ENCODE measurements around the gene PODNL1.
"Not testable (repeated sequence)": the region's sequence is repeated elsewhere in the genome, so short reads cannot be mapped to it uniquely, and the experiment has no call there.

PODNL1 gene

GRCh38 chr19:13975870-13976269 lies 37.7 kb upstream of the PODNL1 start:
- no peak overlapping the region for H3K27ac ChIP-seq

GRCh38 chr19:13974073-13974472 lies 35.9 kb upstream of the PODNL1 start:
- Histone ChIP-seq H3K4me3 (no peak overlapping the region), H3K27ac (no peak overlapping the region)

More at GRCh38 chr19:13975870-13976269, 37.7 kb upstream of the PODNL1 start:
- H3K4me3 ChIP-seq, result no peak overlapping the region

DNA sequence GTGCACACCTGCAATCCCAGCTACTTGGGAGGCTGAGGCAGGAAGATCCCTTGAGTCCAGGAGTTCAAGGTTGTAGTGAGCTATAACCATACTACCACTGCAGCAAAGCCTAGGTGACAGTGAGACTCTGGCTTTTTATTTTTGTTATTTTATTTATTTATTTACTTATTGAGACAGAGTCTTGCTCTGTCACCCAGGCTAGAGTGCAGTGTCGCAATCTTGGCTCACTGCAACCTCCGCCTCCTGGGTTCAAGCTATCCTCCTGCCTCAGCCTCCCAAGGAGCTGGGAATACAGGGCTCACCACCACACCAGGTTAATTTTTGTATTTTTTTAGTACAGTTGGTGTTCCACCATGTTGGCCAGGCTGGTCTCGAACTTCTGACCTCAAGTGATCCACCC lies 35.3 kb upstream of the PODNL1 start:
- H3K27ac ChIP-seq, H3K4me3 ChIP-seq: not testable (repeated sequence)

DNA sequence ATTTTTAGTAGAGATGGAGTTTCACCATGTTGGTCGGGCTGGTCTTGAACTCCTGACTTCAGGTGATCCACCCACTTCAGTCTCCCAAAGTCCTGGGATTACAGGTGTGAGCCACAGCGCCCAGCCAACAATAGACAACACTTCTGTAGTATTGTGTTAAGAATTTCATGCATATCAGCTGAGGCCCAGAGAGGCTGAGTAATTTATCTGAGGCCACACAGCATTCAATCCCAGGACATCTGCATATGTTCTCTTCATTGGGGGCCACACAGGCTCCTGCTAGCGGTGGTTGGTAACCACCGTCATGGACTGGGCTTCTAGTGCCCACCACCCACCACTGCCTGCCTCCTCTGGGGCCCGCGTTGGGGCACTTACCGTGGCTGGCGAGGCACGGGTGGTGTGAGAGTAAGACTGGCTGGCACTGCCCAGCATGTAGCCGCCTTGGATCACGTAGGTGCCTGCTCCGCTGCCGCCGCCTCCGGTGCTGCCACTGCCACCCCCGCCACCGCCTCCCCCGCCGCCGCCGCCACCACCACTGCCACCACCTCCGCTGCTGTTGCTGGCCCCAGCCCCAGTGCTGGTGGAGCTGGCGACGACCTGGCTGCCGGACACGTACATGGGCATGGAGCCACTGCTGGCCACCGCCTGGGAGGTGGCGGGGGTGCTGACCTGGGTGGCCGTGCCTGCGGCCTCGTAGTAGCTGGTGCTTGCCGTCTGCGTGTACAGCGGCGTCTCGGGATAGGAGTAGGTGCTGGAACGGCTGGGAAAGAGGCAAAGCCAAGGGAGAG lies 34.3 kb upstream of the PODNL1 start:
- no peak overlapping the region for H3K27ac ChIP-seq

GRCh38 chr19:13971868-13972267 lies 33.7 kb upstream of the PODNL1 start:
- H3K4me3 ChIP-seq, H3K27ac ChIP-seq: not testable (repeated sequence)

More for the DNA sequence above, 34.3 kb upstream of the PODNL1 start:
- H3K4me3 ChIP-seq, result no peak overlapping the region

GRCh38 chr19:13969897-13970296 lies 31.7 kb upstream of the PODNL1 start:
- Histone ChIP-seq H3K4me3 (no peak overlapping the region), H3K27ac (no peak overlapping the region)

DNA sequence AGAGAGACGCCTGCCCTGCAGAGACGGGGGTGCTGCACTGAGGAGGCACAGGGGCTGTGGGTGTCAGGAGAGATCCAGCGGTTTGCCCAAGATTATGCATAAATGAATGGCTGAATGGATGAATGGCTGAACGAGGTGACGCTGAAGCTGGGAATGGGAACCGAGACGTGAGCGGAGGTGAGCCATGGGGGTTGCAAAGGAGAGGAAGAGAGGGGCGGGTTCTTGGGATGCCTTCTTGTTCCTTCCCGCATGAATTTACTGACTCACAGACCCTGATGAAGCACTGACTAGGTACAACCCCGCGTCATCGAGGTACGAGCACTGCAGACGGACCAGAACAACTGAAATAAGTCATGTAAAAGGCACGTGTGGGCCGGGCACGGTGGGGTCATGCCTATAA lies 30.8 kb upstream of the PODNL1 start:
- Histone ChIP-seq H3K27ac (no peak overlapping the region), H3K4me3 (no peak overlapping the region)

DNA sequence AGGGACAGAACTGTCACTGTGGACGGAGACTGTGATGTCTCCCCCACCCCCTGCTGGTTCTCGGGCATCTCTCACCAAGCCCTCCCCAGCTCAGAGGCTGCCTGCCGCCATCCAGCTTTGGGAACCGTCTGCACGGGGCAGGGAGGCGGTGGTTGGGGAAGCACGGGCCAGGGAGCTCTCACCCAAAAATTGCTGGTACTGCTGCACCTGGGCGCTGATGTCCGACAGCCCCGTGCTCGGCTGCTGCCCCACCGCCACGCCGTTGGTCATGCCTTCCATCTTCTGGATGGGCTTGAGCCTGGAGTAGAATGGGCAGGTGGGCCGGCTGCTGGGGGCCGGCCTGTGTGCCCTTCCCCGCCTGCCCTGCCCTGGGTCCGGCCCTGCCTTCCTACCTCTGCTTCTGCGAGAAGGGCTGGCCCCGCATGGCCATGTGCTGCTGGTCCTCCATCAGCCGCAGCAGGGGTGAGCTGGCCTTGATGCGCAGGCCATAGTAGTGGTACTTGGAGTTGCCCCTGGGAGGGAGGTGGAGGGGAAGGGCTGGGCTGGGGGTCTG lies 30.2 kb upstream of the PODNL1 start:
- Histone ChIP-seq H3K4me3 (no peak overlapping the region), H3K27ac (no peak overlapping the region)

GRCh38 chr19:13967206-13967605 lies 29.0 kb upstream of the PODNL1 start:
- not testable (repeated sequence) for H3K4me3 ChIP-seq

DNA sequence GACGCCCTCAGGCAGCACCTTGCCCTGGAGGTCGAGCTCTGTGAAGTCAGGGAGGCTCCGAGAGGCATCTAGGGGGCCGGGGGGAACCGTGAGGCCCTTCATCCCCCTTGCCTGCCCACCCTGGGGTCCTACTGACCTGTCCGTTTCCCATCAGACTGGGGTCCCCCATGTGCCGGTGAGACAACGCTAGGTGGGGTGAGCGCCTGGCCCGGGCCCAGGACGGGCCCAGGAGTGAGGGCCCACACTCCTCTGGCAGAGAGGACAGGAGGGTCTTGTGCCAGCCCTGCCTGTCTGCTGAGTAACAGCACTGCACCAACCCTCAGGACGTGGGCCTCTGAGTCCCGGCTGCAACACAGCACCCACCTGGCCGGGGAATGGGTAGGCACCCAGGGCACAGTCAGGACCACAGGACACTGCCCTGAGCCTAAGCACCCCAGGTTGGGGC lies 28.5 kb upstream of the PODNL1 start:
- H3K4me3 ChIP-seq, result no peak overlapping the region
- no peak overlapping the region for H3K27ac ChIP-seq

More at GRCh38 chr19:13967206-13967605, 29.0 kb upstream of the PODNL1 start:
- not testable (repeated sequence) for H3K27ac ChIP-seq

DNA sequence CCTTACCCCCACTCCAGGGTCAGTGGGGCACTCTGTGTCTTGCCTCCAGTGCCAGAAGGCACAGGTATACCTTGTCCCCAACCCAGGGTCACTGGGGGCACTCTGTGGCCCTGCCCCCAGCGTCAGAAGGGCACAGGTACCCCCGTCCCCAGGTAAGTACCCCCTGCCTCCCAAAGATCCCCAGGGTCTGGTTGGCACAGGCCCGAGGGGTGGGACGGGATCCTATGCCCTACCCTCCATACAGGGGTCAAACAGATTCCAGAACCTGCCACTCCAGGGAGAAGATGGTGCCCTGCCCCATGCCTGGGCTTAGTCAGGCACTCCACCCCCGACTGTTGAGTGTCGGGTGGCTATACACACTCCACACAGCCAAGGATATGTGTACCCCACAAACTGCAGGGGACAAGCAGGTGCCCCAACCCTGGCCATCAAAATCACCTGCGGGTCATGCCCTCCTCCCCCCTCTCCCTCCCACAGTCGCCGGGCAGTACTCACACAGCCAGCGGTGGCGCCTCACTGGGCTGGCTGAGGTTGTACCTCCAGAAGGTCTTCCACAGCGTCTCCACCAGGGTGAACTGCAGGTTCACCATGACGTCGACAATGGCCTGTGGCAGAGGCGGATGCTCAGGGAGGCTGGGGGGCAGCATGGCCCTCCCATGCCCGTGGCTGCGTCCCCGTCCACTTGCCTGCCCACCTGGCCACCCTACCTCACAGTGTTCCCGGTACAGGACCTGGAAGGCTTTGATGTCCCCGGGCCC lies 27.9 kb upstream of the PODNL1 start:
- Histone ChIP-seq H3K4me3 (no peak overlapping the region), H3K27ac (no peak overlapping the region)

- no peak overlapping the region for H3K27ac ChIP-seq
These were observed 27.2 kb upstream of the PODNL1 start for GRCh38 chr19:13965377-13965896.

GRCh38 chr19:13964776-13965175 lies 26.6 kb upstream of the PODNL1 start:
- Histone ChIP-seq H3K27ac (no peak overlapping the region), H3K4me3 (no peak overlapping the region)

More at GRCh38 chr19:13965377-13965896, 27.2 kb upstream of the PODNL1 start:
- no peak overlapping the region for H3K4me3 ChIP-seq

GRCh38 chr19:13963603-13964105 lies 25.4 kb upstream of the PODNL1 start:
- Histone ChIP-seq H3K27ac (peak overlapping the region in 1 of 21 experiments; percentile 52), H3K4me3 (no peak overlapping the region)

DNA sequence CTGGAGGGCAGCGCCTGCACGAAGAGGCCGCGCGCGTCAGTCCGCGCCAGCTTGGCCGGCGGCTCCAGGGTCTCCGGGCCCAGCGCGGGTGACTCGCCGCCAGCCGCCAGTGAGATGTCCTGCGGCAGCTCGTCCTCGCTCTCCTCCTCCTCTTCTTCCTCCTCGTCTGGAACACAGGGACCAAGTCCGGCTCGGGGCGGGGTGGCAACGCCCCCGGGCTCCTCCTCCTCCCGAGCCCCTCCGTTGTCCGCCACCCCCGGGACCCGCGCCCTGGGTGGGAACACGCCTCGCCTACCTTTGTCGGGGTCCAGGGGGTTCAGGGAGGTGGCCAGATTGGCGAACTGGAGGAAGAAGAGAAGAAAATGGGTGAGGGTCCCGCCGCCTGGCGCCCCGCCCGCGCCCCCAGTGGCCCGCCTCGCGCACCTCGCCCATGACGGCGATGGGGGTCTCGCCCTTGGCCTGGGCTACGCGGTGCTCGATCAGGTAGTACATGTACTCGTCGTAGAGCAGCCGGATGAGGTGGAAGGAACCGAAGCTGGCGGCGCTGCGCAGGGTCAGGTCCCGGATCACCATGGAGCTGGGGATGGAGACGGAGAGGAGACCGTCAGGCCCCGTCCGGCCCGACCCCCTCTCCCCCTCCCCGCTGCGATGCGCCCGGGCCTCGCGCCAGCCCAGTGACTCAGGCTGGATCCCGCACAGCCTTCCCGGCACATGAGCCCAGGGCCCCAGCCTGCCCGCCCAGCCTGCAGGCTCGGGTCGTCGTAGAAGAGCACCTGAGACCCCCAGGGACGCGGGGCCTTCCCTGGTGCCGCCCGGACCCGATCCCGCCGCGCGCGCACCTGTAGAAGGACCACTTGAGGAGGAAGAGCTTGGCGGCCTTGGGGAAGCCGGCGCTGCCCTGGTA lies 24.7 kb upstream of the PODNL1 start:
- peak overlapping the region in 3 of 21 experiments; percentile 10 to 52 (median 35) for H3K27ac ChIP-seq
- H3K4me3 ChIP-seq, result peak overlapping the region in 1 of 7 experiments; percentile 13

- peak overlapping the region in 1 of 7 experiments; percentile 13 for H3K4me3 ChIP-seq
These were observed 23.8 kb upstream of the PODNL1 start for GRCh38 chr19:13961826-13962698.

DNA sequence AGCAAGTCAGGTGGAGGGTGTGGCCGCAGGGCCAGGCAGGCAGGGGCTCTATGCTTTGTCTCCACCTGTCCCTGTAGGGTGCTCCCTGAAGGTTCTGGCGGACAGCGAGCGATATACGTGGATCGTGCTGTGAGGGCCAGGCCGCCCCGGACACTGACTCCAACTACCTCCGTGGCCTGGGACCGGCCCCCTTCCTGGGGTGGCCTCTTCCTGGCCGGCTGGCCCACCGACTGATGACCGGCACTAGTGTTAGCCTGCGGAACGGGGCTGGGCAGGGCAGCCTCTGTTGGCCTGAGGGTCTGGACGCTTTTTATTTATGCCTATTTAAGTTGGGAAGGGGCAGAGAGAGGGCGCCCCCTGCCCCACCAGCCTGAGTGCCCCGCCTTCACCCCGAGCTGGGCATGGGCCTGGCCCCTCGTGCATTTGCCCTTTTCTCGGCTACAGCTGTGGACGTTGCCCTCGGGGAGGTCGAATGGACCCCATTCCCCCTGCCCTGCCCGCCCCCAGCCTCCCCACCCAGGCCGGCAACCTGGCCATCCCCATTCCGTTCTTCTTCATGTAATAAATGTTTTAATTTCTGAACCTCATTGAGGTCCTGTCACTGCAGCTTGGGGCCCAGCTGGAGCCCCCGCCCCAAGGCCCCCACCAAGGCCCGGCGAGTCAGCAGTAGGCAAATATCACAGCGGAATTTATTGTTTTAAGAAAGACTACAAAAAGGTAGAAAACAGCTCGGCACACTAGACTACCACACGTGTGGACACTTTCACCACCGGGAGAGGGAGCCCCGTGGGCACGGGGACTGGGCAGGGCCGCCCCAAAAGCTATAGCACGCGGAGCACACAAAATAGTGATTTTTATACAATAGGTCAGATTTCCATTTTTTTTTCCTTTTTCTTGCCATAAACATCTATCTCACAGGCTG lies 22.9 kb upstream of the PODNL1 start:
- Histone ChIP-seq H3K4me3 (no peak overlapping the region), H3K27ac (no peak overlapping the region)

More at GRCh38 chr19:13961826-13962698, 23.8 kb upstream of the PODNL1 start:
- peak overlapping the region in 1 of 21 experiments; percentile 10 for H3K27ac ChIP-seq

All from skin epidermis (tissue), 12 donors.